ENCODE measurements around the gene CCDC12.

Gene CCDC12

DNA sequence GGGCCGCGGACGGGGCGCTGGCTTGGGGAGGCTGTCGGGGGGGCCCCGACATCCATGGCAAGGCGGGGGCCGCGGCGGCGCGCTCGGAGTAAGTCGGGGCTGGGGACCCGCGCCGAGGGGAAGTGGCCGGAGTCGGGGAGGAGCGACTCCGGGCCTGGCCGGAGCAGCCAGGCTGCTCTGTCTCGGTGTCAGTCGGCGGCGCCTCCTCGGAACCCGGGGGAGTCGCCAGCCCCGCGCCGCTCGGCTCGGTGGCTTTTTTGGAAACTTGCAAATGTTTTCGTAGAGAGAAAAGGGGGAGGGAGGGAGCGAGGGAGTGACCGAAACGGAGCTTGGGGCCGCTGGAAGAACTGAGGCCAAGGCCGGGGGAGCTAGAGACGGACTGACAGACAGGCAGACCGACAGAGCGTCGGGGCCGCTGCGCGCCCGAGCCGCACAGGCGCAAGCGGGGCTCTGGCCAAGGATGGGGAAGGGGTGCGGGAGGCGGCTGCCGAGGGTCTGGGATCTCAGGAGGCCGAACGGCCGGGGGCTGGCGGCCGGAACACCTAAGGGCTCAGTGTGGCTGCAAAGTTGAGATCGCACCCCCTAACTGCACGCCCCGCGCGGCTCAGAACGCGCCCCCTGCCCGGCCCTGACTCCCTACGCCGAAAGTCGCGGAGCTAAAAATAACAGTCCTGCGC, 94.0 kb downstream of the CCDC12 start:
- CTCF ChIA-PET, result interaction anchor here (1.3 kb wide), 1 partner anchor 15 kb away, joined by 3 read pairs; no protein-coding TSS in a partner anchor
- DNase-seq (ENCODE audit: extremely low spot score), result peak; percentile 49
- TF ChIP-seq CTCF (IDR thresholded peaks at IDR 0.05; ENCODE audit: control extremely low read depth, extremely low read depth, low read depth, missing control alignments), result no peak
- POLR2A ChIA-PET, result no interaction called here

DNA sequence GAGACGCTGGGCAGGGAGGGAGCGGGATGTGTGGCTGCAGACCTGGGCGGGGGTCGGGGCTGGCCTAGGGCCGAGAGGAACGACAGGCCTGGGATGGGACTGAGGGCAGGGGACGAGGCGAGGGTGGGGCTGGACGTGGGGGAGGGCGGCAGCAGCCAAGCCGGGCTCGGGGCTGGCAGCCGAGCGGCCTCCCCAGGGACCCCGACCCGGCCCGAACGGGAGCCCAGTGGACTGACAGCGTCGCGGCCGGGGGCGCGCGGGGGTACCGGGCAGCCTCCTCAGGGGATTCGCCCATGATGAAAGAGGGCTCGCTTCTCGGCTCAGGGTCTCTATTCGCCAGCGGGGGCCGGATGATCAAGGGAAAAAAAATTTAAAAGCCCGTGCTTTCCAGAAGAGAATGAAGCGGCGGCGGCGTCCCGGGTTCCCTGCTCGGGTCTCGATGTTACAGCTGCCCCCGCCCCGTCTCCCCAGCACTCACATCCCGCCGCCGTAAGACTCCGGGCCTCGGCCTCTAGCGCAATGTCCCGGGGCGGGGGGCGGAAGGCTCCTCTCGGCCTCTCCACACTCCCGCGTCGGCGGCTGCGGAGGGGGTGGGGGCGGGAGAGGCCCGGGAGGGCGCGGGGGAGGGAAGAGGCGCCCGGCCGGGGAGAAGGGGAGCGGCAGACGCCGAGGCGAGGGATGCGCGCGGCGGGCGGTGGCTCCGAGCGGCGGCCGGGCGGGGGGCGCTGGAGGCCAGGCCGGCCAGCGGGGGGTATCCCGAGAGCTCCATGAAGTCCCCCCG, 94.8 kb downstream of the CCDC12 start:
- CTCF ChIA-PET, result interaction anchor here (1.3 to 2.3 kb wide), 2 partner anchors 15 kb away, joined by 3 to 11 read pairs; no protein-coding TSS in a partner anchor
- no peak for TF ChIP-seq CTCF (IDR thresholded peaks at IDR 0.05; ENCODE audit: control extremely low read depth, extremely low read depth, low read depth, missing control alignments)
- DNase-seq (ENCODE audit: extremely low spot score), result no peak
- POLR2A ChIA-PET, result interaction anchor here (0.6 kb wide), 1 partner anchor 33 kb away, joined by 3 read pairs; no protein-coding TSS in a partner anchor

GRCh38 chr3:46880884-46881595, 95.5 kb downstream of the CCDC12 start:
- ChIA-PET CTCF (interaction anchor here (1.2 to 2.3 kb wide), 2 partner anchors 14 to 15 kb away, joined by 7 to 11 read pairs; no protein-coding TSS in a partner anchor), POLR2A (interaction anchor here (0.6 kb wide), 1 partner anchor 33 kb away, joined by 3 read pairs; no protein-coding TSS in a partner anchor)
- DNase-seq (ENCODE audit: extremely low spot score), result no peak
- TF ChIP-seq CTCF (IDR thresholded peaks at IDR 0.05; ENCODE audit: control extremely low read depth, extremely low read depth, low read depth, missing control alignments), result no peak

DNA sequence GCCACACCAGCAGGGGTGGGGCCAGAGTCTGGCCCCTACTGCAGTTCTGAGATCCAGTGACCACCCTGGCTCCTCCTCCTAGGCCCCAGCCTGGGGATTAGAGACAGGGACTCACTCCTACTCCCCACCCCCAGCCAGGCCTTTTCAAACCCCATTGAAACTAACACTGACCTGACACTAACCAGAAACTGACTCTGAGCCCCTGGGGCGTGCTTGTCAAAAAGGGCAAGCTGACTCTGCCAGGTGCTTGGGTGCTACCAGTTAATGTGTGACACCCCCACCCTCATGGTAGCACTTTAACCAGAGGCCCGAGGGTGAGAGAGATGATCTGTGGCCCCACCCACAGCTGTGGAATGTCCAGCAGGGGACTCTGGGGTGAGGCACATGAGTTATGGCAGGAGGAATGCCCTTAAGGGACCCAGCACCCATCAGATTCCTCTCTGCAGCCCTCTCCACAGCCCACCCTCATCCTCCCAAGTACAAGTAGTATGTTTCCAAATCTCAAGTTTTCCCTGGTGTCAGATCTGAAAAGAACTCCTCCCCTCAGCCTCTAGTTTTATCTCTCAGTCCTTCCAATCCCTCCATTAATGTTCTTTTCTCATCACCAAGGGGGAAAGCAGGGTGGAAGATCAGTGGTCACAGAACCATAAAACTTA, 97.6 kb downstream of the CCDC12 start:
- POLR2A ChIA-PET, result no interaction called here
- TF ChIP-seq CTCF (IDR thresholded peaks at IDR 0.05; ENCODE audit: control extremely low read depth, extremely low read depth, low read depth, missing control alignments), result no peak
- CTCF ChIA-PET, result interaction anchor here (1.1 to 2.0 kb wide), 2 partner anchors 12 to 16 kb away, joined by 3 to 9 read pairs; no protein-coding TSS in a partner anchor
- DNase-seq (ENCODE audit: extremely low spot score), result no peak

DNA sequence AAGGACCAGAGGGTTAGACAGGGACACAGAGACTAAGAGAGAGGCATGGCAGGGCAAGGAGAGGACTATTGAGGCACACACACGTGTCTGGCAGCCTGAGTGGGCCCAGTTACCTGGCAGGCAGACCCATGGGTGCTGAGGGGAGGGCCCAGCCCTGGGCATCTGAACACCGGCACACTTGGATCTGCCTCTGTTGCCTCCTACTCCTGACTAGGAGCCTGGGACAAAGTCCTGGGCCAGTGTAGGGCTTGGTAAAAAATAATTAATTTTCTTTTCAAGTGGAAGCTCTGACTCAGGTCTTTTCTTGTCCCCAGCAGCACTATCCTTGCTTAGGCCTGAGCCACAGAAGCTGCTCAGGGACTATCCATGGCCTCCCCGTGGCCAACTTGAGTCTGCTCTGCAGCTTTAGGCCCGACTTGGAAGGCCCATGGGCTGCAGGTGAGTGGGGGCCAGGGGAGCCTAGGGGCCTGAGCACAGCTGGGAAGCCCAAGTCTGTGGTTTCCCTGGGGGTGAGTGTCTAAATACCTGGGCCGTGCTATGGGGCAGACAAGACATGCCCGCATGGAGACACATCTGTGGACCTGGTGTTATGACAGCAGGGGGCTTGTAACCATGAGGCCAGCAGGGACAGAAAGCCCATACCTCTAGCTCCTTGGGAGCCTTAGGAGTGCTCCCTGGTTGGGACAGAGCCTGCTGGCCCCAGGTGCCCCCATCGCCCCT, 99.0 kb downstream of the CCDC12 start, which contains the start of gene PTH1R:
Gene PTH1R (plus strand): TSS at position 316 of the 720 bp plus-strand sequence. CDS start 5,839 bp downstream, outside the sequence.
- POLR2A ChIA-PET, result no interaction called here
- no peak for DNase-seq (ENCODE audit: extremely low spot score)
- CTCF ChIA-PET, result interaction anchor here (0.5 to 2.9 kb wide), 4 partner anchors 10 to 100 kb away, joined by 3 to 13 read pairs (median 10); no protein-coding TSS in a partner anchor
- TF ChIP-seq CTCF (IDR thresholded peaks at IDR 0.05; ENCODE audit: control extremely low read depth, extremely low read depth, low read depth, missing control alignments), result no peak

All from GM10248 (cell line).